HG03469 (cell line): Measurements from ENCODE around the gene CCDC15.

Source experiments
- ATAC-seq: cut with Tn5 transposase; IDR thresholded peaks from one replicate; pipeline ENCODE4 v1.9.1; 2021; ENCODE audit warnings: mild to moderate bottlenecking, moderate library complexity, moderate number of reproducible peaks; ENCODE audit not compliant: unreplicated experiment

The CCDC15 gene

DNA sequence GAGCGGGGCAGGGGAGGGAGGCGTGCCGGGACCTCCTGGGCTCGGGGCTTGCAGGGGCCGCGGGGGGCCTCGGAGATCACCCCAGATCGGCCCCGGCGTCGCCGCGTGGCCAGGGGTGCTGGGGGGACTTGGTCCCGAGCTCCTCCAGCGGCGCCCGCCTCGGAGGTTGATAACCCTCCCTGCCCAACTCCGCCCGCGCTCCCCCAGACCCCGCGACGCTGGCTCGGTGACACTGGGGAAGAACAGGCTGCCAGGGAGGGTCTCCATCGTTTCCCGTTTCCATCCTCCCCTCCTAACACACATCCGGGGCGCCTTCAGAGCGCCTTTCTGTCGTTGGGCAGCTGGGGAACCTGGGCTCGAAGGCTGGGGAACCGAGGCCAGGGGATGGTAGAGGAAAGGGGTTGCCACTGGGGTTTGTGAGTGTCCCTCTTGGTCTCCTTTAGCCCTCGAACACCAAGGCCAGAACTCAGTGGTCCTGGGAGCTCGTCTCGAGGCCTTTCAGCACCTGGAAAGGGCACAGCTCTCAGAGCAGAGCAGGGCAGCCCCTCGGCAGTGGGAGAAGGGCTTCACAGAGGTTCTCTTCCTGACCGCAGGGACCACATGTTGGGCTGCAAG is 109.5 kb downstream of the CCDC15 start:
- ATAC-seq = no peak

GRCh38 chr11:125064070-125064469 is 110.1 kb downstream of the CCDC15 start:
- ATAC-seq = no peak

GRCh38 chr11:125068368-125068767 is 114.4 kb downstream of the CCDC15 start:
- no peak for ATAC-seq

DNA sequence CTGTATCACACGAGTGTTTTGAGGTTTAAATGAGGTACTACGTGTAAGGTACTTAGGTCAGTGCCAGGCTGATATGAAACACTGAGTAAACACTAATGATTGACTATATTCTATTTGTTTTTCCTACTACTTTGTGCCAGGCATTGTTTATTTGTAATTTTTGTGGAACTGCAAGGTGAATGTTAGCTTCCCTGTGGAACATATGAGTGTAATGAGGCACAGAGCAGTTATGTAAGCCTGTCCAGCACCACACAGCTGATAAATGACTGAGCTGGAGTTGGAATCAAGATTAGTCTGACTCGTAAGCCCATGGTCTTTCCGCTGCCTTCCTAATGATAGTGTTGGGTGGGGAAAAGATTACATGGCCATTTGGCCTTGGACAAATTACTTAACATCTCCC is 115.0 kb downstream of the CCDC15 start:
- ATAC-seq = no peak

DNA sequence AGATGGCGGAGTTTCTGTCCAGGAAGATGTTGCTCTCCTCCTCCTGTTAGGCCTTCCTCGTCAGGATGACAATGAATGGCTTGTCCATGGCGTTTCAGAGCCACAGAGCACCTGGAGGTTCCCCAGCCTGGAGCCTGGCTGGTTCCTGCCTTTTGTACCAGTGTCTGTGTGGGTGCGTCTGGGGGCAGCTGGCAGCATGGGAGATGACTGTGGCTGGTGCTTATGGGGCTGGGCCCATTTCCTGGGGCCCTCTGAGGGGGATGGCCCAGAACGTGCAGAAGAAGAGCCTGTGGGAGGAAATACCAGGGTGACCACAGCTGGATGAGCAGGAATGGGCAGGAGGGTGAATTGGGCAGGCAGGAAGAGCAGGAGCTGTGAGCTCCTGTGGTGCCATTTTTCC is 115.8 kb downstream of the CCDC15 start:
- no peak for ATAC-seq

- ATAC-seq = peak; percentile 55
Observed at GRCh38 chr11:125070699-125071254, 116.8 kb downstream of the CCDC15 start.

DNA sequence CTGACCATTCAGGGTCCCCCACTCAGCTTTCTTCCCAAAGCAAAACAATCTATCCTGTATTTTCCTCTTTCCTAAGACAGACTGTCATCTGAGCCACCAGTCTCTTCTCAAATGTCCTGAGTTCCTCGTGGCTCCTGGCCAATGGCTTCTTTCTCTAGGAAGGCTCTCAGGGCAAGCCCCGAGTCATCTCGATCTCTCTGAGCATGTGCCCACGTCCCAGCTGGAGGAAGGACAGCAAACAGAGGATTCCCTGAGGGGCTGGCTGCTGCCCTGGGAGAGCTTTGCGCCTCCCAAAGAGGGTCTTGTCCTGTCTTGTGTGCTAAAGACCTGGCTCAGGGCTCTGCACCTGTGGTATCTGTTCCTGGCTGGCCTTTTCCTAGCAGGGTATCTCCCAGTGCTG is 117.4 kb downstream of the CCDC15 start:
- no peak for ATAC-seq

DNA sequence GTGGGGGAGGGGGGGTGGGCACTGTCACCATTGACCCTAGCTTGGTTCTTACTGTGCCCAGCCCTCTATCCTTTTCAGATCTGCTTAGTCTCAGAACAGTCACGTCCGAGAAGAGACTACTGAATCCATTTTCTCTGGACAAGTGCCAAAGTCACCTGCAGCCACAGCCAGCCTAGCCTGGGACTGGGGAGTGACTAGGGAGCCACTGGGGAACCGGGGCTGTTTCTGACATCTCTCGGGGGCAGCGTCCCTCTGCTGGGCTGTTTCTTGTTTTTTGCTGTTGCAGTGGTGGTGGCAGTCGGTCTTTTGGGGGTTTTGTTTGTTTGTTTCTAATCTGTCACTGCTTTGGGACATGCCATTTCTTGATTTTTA is 117.8 kb downstream of the CCDC15 start:
- no peak for ATAC-seq

DNA sequence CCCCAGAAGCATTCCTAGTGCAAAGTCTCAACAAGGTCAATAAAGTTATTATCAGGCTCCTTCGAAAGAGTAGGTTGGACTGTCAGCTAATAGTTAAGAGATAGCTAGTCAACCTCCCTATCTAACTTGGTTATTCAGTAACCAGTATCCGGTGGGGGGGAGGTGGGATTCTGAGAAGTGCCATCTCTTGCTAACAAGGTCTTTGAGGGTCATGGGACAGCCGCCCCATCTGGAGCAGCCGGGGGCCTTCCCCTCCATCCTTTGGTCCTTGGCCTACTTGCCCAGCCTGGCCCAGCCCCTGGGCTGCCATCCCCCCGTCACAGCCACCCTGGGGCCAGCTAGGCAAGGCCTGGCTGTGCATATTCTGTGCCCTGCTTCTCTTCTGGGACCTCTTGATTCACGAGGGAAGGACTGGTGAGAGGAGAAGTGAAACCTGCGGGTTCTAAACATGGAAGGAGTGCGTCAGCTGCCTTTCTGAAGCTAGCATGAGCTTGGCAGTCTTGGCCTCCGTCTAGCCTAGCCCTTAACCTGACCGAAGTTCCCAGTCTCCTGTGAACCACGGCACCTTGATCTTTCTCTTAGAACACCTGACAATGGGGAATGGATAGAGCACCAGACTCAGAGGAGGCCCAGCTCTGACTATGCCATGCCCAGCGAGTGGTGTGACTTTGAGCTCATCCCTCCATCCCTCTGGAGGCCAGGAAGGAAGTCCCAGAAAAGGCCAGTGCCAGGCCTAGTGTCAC is 118.4 kb downstream of the CCDC15 start:
- peak; percentile 77 for ATAC-seq

- ATAC-seq = no peak
Observed at GRCh38 chr11:125072961-125073590, 119.1 kb downstream of the CCDC15 start.

GRCh38 chr11:125073616-125074483 is 119.8 kb downstream of the CCDC15 start:
- ATAC-seq = no peak

GRCh38 chr11:125074511-125075241 is 120.7 kb downstream of the CCDC15 start:
- ATAC-seq = no peak

GRCh38 chr11:125075242-125075625 is 121.2 kb downstream of the CCDC15 start:
- no peak for ATAC-seq

- no peak for ATAC-seq
Observed at GRCh38 chr11:125075900-125076317, 121.9 kb downstream of the CCDC15 start.

- ATAC-seq = no peak
Observed at GRCh38 chr11:125076378-125076945, 122.5 kb downstream of the CCDC15 start.

DNA sequence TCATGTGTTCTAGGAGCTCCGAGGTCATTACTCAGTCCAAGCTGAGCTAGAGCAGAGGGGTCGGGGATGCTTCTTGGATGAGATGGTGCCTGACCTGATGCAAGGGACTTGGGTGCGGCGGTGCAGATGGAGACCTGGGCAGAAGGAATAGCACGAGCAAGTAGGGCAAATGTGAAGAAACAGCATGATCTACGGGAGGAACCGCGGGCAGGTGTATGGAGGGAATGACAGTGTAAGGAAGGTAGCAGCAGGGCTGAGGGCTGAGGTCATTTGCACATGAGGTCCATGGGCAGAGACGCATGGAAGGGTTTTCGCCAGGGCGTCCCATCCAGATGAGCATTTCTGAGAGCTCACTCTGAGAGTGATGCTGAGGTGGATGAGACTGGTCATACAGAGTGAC is 124.0 kb downstream of the CCDC15 start:
- no peak for ATAC-seq

GRCh38 chr11:125078516-125079140 is 124.6 kb downstream of the CCDC15 start:
- no peak for ATAC-seq

GRCh38 chr11:125079151-125079877 is 125.3 kb downstream of the CCDC15 start:
- ATAC-seq = no peak
